Activated naive CD4-positive, alpha-beta T cell treated with anti-CD3 and anti-CD28 coated beads, Interleukin-2, amount 50 U/mL, for 72 hours (primary cell): ENCODE results near the gene CAPN11. TPM values are rescaled to one million over a fixed set of nuclear protein-coding genes. Genes with fewer than 3 reads are reported as not detected.

Source experiments
- ATAC-seq, 2 donors: fragments of 150-1000 bp; cut with Tn5 transposase; 2 replicates each; pipeline ENCODE4 v1.10.0; 2021; ENCODE audit warnings: mild to moderate bottlenecking in 2 of 2, moderate library complexity in 2 of 2
- DNase-seq, 2 donors: peaks; one replicate each; pipeline ENCODE4 v3.0.0; 2021 to 2022; ENCODE audit warnings: low spot score in 2 of 2
- H3K27ac Mint-ChIP-seq, 2 donors: one replicate each; pipeline ENCODE4 v1.8.0; 2022; ENCODE audit warnings: mild to moderate bottlenecking in 2 of 2, mixed read lengths in 2 of 2
- H3K36me3 Mint-ChIP-seq, 2 donors: one replicate each; pipeline ENCODE4 v1.8.0; 2022; ENCODE audit warnings: mixed read lengths in 2 of 2
- H3K9me3 Mint-ChIP-seq, 2 donors: one replicate each; pipeline ENCODE4 v1.8.0; 2022; ENCODE audit warnings: mixed read lengths in 2 of 2
- total RNA-seq, 2 donors: library from RNA; stranded (reverse); gene quantifications; one replicate each; pipeline ENCODE4 v1.2.3, GENCODE V29; 2022

The CAPN11 gene
- total RNA-seq, 2 donors from 2014 or later = 0.23 to 0.32 TPM

- H3K36me3 Mint-ChIP-seq = no peaks in the 10 kb centered on the region
- ATAC-seq (no peak), DNase-seq (no peak)
- H3K27ac Mint-ChIP-seq = no peak overlapping the region
- H3K9me3 Mint-ChIP-seq = no peaks in the 10 kb centered on the region
These were observed 11.9 kb upstream of the CAPN11 start for GRCh38 chr6:44146685-44147084.

DNA sequence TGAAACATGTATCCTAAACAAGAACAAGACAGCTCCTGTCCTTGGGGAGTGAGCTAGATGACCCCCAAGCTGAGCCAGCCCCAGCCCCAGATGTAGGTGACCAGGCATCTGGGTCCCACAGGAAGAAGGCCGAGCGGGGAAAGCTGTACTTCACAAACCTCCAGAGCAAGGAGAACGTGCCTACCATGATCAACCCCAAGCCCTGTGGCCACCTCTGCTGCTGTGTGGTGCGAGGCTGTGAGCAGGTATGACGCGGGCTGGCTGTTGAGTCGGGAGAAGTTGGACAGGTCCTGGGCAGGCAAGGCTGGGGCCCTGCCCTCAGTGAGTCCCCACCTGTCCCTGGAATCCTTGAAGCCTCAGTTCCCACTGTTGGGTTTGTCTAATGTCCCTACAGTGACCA is 11.4 kb upstream of the CAPN11 start:
- DNase-seq (no peak), ATAC-seq (no peak)
- H3K9me3 Mint-ChIP-seq = no peaks in the 10 kb centered on the region
- H3K36me3 Mint-ChIP-seq = no peaks in the 10 kb centered on the region
- H3K27ac Mint-ChIP-seq = no peak overlapping the region

GRCh38 chr6:44148306-44148705 is 10.3 kb upstream of the CAPN11 start:
- no peaks in the 10 kb centered on the region for H3K36me3 Mint-ChIP-seq
- no peaks in the 10 kb centered on the region for H3K9me3 Mint-ChIP-seq
- ATAC-seq (no peak), DNase-seq (no peak)
- peak overlapping the region in 1 of 2 donors; percentile 77 for H3K27ac Mint-ChIP-seq

- Mint-ChIP-seq H3K27ac (no peak overlapping the region), H3K9me3 (no peaks in the 10 kb centered on the region), H3K36me3 (no peaks in the 10 kb centered on the region)
- DNase-seq (no peak), ATAC-seq (no peak)
These were observed 9.1 kb upstream of the CAPN11 start for GRCh38 chr6:44149369-44150012.

- Mint-ChIP-seq H3K27ac (no peak overlapping the region), H3K36me3 (no peaks in the 10 kb centered on the region), H3K9me3 (no peaks in the 10 kb centered on the region)
- DNase-seq = no peak
- ATAC-seq = no peak
These were observed 8.2 kb upstream of the CAPN11 start for GRCh38 chr6:44150317-44150917.

DNA sequence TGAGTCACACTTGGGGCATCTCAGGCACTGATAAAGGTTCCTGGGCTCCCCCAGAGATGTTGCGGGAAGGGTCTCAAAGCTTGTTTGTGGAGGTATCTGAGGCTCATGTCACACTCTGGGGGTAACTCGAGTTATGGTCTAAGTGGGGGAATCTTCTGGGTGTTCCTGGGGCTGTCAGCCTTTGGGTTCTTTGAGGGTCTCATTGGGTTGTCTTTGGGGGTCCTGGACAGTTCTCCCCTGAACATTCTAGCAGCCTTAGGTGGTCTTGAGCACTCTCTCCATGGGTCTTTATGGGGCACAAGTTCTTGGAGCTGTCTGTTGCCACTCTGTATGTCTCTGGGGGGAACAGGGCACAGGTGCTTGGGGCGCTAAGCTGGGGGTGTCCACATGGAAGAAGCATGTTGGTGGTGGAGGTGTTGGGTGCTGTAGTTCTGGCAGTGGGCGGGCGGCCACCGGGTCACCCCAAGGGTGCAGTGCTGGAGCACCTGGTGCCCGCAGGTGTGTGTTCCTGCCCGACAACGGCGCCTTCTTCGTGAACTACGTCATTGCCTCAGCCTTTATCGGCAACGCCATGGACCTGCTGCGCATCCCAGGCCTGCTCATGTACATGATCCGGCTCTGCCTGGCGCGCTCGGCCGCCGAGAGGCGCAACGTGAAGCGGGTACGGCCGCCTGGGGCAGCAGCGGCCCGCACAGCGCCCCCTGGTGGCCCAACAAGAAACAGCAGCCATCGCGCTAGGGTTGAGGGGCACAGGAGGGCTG is 7.1 kb upstream of the CAPN11 start:
- Mint-ChIP-seq H3K36me3 (no peaks in the 10 kb centered on the region), H3K27ac (peak overlapping the region in 1 of 2 donors; percentile 55), H3K9me3 (no peaks in the 10 kb centered on the region)
- DNase-seq (peak; percentile 80 to 92), ATAC-seq (peak; percentile 92 to 93)

DNA sequence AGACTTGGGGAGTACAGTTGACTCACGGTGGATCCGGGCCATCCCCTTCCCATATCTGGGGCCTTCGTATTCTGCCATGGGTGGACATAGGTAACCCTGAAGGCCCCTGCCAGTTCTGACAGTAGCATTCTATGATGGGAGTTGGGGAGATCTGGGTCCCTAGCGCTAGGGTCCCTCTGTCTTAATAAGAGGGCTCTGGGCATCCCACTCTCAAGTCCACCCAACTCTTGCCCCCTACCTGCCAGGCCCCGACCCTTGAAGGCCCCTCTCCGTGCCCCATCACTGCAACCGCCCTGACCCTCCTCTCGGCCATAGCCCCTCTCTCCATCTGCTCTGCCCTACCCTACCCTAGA is 6.5 kb upstream of the CAPN11 start:
- no peak for ATAC-seq
- no peak for DNase-seq
- Mint-ChIP-seq H3K9me3 (no peaks in the 10 kb centered on the region), H3K36me3 (no peaks in the 10 kb centered on the region), H3K27ac (peak overlapping the region in 1 of 2 donors; percentile 55)

DNA sequence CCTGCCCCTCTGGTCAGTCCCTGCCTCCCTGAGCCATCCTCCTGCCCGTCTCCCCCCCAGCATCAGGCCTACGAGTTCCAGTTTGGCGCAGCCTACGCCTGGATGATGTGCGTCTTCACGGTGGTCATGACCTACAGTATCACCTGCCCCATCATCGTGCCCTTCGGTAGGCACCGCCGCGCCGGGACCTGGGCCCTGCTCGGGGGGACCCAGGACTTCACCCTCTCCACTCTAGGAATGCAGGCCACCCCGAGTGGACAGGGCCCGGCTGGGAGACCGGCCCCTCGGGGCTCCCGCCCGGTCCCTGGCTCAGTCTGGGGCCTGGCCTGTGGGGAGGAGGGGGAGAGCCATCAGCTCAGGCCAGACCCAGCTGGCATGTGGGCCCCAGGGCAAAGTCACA is 6.1 kb upstream of the CAPN11 start:
- no peak for ATAC-seq
- no peak for DNase-seq
- Mint-ChIP-seq H3K9me3 (no peaks in the 10 kb centered on the region), H3K27ac (no peak overlapping the region), H3K36me3 (no peaks in the 10 kb centered on the region)

GRCh38 chr6:44154067-44154466 is 4.6 kb upstream of the CAPN11 start:
- DNase-seq = no peak
- ATAC-seq = no peak
- Mint-ChIP-seq H3K27ac (no peak overlapping the region), H3K36me3 (no peaks in the 10 kb centered on the region), H3K9me3 (no peaks in the 10 kb centered on the region)

DNA sequence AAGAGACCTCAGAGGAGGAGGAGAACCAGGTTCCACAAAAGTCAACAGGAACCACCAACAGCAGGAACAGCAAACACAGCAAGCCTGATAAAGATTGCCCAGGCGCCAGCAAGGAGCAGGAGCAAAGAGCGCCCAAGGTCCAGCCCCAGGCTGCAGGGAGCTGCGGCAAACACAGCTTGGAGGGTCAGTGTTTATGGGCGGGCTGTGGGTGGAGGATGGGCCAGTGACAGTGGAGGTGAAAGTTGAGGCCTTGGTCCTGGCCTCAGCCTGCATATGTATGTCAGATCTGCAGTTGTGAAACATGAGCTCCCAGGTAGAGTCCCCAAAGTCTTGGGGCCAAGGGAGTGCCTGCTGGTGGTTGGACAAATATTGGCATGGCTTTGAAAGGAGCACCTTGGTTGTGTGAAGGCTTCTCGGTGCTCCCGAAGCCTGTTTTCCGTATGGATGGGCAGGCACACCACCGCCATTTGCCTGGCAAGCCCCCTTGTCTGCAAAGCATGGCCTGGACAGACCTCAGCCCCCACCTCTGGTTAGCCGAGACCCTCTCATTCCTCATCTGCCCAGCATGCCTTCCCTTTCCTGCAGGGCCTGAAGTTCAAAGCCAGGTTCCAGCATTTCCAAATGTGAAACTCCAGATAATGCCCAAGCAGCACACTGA is 2.0 kb upstream of the CAPN11 start:
- no peak for DNase-seq
- H3K27ac Mint-ChIP-seq = peak overlapping the region in 1 of 2 donors; percentile 6
- ATAC-seq = no peak

GRCh38 chr6:44157152-44157521 is 1.5 kb upstream of the CAPN11 start:
- ATAC-seq (no peak), DNase-seq (no peak)
- Mint-ChIP-seq H3K36me3 (no peaks in the 10 kb centered on the region), H3K9me3 (no peaks in the 10 kb centered on the region), H3K27ac (peak overlapping the region in 1 of 2 donors; percentile 6)

More for the DNA sequence above, 2.0 kb upstream of the CAPN11 start:
- Mint-ChIP-seq H3K36me3 (no peaks in the 10 kb centered on the region), H3K9me3 (no peaks in the 10 kb centered on the region)

GRCh38 chr6:44161997-44162338 is 3.3 kb downstream of the CAPN11 start:
- ATAC-seq (peak; percentile 21 to 63), DNase-seq (no peak)
- peak overlapping the region in 1 of 2 donors; percentile 76 for H3K27ac Mint-ChIP-seq

DNA sequence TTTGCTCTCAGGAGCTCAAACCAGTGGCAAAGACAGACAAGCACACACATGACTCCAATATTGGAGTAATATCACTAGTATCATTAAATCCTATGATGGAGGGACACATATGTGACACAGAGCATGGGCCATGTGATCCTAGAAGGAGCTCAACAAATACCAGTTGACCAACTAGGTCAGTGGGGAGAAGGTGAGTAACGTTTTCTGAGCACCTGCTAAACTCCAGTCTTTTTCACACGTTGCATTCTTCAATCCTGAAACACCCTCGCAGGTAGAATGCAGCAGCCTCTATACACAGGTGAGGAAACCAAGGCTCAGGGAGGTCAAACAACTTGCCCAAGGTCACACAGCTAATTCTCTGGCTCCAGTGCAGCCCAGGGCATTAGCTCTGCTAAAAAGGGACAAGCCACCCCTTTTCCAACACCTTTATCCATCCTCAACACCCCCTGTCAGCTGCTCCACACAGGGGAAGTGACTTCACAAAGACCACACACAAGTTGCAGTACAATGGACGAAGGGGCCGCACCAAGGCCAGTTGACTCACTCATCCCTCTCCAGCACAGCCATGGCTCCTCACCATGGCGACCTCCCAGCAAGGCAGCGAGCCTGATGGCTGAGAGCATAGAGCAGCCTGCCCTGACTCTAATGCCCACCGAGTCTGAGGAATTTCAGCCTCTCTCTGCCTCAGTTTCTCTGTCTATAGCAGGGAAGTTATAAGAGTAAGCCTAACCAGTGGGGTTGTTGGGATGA is 4.4 kb downstream of the CAPN11 start:
- DNase-seq = no peak
- no peaks in the 10 kb centered on the region for H3K36me3 Mint-ChIP-seq
- ATAC-seq = no peak
- H3K9me3 Mint-ChIP-seq = no peaks in the 10 kb centered on the region
- peak overlapping the region in 1 of 2 donors; percentile 91 for H3K27ac Mint-ChIP-seq

More at GRCh38 chr6:44161997-44162338, 3.3 kb downstream of the CAPN11 start:
- Mint-ChIP-seq H3K36me3 (no peaks in the 10 kb centered on the region), H3K9me3 (no peaks in the 10 kb centered on the region)

- ATAC-seq (no peak), DNase-seq (no peak)
- no peaks in the 10 kb centered on the region for H3K9me3 Mint-ChIP-seq
- no peaks in the 10 kb centered on the region for H3K36me3 Mint-ChIP-seq
- no peak overlapping the region for H3K27ac Mint-ChIP-seq
These were observed 7.5 kb downstream of the CAPN11 start for GRCh38 chr6:44166116-44166515.

GRCh38 chr6:44166591-44167184 is 8.1 kb downstream of the CAPN11 start:
- Mint-ChIP-seq H3K27ac (no peak overlapping the region), H3K9me3 (no peaks in the 10 kb centered on the region), H3K36me3 (no peaks in the 10 kb centered on the region)
- DNase-seq = no peak
- ATAC-seq = no peak

DNA sequence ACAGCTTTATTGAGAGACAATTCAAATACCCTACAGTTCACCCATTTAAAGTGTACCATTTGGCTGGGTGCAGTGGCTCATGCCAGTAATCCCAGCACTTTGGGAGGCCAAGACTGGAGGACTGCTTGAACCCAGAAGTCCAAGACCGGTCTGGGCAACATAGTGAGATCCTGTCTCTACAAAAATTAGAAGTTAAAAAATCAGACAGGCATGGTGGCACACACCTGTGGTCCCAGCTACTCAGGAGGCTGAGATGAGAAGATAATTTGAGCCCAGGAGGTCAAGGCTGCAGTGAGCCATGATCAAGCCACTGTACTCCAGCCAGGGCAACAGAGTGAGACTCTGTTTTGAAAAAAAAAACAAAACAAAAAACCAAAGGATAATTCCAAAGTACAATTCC is 8.9 kb downstream of the CAPN11 start:
- H3K9me3 Mint-ChIP-seq = no peaks in the 10 kb centered on the region
- ATAC-seq (no peak), DNase-seq (no peak)
- H3K27ac Mint-ChIP-seq = no peak overlapping the region
- H3K36me3 Mint-ChIP-seq = no peaks in the 10 kb centered on the region
